IMR-90 (cell line): ENCODE results near the gene SRPK3. TPM values are rescaled to one million over a fixed set of nuclear protein-coding genes. Genes with fewer than 3 reads are reported as not detected.

Source experiments
- ATAC-seq: fragments of 200-7000 bp; cut with Tn5 transposase; 2 replicates; pipeline ENCODE4 v1.9.1; 2020; ENCODE audit warnings: low read depth, mild to moderate bottlenecking, moderate library complexity
- BruUV-seq: library from RNA; stranded (reverse); fragments of 400-500 nt; replicated peaks from 2 replicates; lab custom pipeline; 2021; lab: Mats Ljungman, UMichigan
- CTCF ChIA-PET: fragments of 300-600 bp; formaldehyde crosslinking; extraction: SDS; loops from one replicate; lab custom pipeline; 2021; ENCODE audit warnings: antibody characterized with exemption; lab: Yijun Ruan, JAX
- POLR2A ChIA-PET: fragments of 300-600 bp; sonication (Branson Sonifier 250); formaldehyde crosslinking; loops from one replicate; lab custom pipeline; 2022; ENCODE audit warnings: antibody characterized with exemption; ENCODE audit not compliant: unreplicated experiment; lab: Charles Lee
- DNase-seq: peaks from one replicate; pipeline ENCODE4 v3.0.0; 2013
- H2AFZ ChIP-seq: replicated peaks from 2 replicates; pipeline ENCODE3; 2013; ENCODE audit warnings: low read length, mild to moderate bottlenecking; ENCODE audit not compliant: poor library complexity
- H2AK5ac ChIP-seq: 2 replicates; pipeline ENCODE4 v1.6.1; 2013; ENCODE audit warnings: low read depth, low read length, inconsistent platforms
- H2AK9ac ChIP-seq: replicated peaks from 2 replicates; pipeline ENCODE3; 2013; ENCODE audit warnings: mild to moderate bottlenecking, low read depth, low read length, moderate library complexity; ENCODE audit not compliant: poor library complexity
- H2BK120ac ChIP-seq: 2 replicates; pipeline ENCODE4 v1.6.1; 2013; ENCODE audit warnings: low read depth, low read length, inconsistent platforms
- H2BK15ac ChIP-seq: 3 replicates; pipeline ENCODE4 v1.6.1; 2013; ENCODE audit warnings: low read depth, low read length, inconsistent platforms
- H2BK20ac ChIP-seq: 2 replicates; pipeline ENCODE4 v1.6.1; 2013; ENCODE audit warnings: low read depth, mild to moderate bottlenecking, inconsistent platforms, low read length, moderate library complexity
- H2BK5ac ChIP-seq: 2 replicates; pipeline ENCODE4 v1.6.1; 2013; ENCODE audit warnings: mild to moderate bottlenecking, low read depth, low read length, inconsistent platforms; ENCODE audit not compliant: poor library complexity, severe bottlenecking
- H3K14ac ChIP-seq: replicated peaks from 2 replicates; pipeline ENCODE4 v1.6.1; 2013; ENCODE audit warnings: low read depth, low read length, inconsistent platforms
- H3K18ac ChIP-seq: 2 replicates; pipeline ENCODE4 v1.6.1; 2013; ENCODE audit warnings: low read depth, low read length, control low read depth
- H3K23ac ChIP-seq: 2 replicates; pipeline ENCODE4 v1.6.1; 2013; ENCODE audit warnings: low read depth, low read length, inconsistent platforms
- H3K27ac ChIP-seq: 2 replicates; pipeline ENCODE4 v1.5.1; 2013; ENCODE audit warnings: mild to moderate bottlenecking, control low read depth, low read length; ENCODE audit not compliant: insufficient read depth
- H3K27me3 ChIP-seq: 2 replicates; pipeline ENCODE4 v1.6.1; 2013; ENCODE audit warnings: low read length; ENCODE audit not compliant: control insufficient read depth, insufficient read depth
- H3K36me3 ChIP-seq: 2 replicates; pipeline ENCODE4 v1.6.1; 2013; ENCODE audit warnings: low read length, mixed read lengths; ENCODE audit not compliant: control insufficient read depth, insufficient read depth
- H3K4ac ChIP-seq: 2 replicates; pipeline ENCODE4 v1.6.1; 2013; ENCODE audit warnings: low read depth, low read length, inconsistent platforms
- H3K4me1 ChIP-seq: 2 replicates; pipeline ENCODE4 v1.6.1; 2013; ENCODE audit warnings: low read length, mixed read lengths; ENCODE audit not compliant: control insufficient read depth, insufficient read depth
- H3K4me2 ChIP-seq: 2 replicates; pipeline ENCODE4 v1.6.1; 2013; ENCODE audit warnings: low read depth, mild to moderate bottlenecking, control low read depth, low read length, moderate library complexity
- H3K4me3 ChIP-seq: 2 replicates; pipeline ENCODE4 v1.5.1; 2013; ENCODE audit warnings: low read depth, mild to moderate bottlenecking, control low read depth, low read length, moderate library complexity; ENCODE audit not compliant: insufficient read depth
- H3K56ac ChIP-seq: 2 replicates; pipeline ENCODE4 v1.6.1; 2013; ENCODE audit warnings: low read length, inconsistent platforms; ENCODE audit not compliant: insufficient read depth; ENCODE audit errors: extremely low read depth
- H3K79me1 ChIP-seq, 2 experiments: 2 replicates each; pipeline ENCODE4 v1.6.1; 2013; ENCODE audit warnings: low read length in 2 of 2, inconsistent platforms in 1 of 2, low read depth in 1 of 2
- H3K9ac ChIP-seq: 2 replicates; pipeline ENCODE4 v1.6.1; 2013; ENCODE audit warnings: low read depth, low read length, control low read depth
- H3K9me1 ChIP-seq: 2 replicates; pipeline ENCODE4 v1.6.1; 2013; ENCODE audit warnings: low read length, inconsistent platforms; ENCODE audit not compliant: insufficient read depth
- H3K9me3 ChIP-seq: 2 replicates; pipeline ENCODE4 v1.6.1; 2013; ENCODE audit warnings: low read length; ENCODE audit not compliant: control insufficient read depth, insufficient read depth
- H4K20me1 ChIP-seq: 2 replicates; pipeline ENCODE4 v1.6.1; 2013; ENCODE audit warnings: low read length, inconsistent platforms; ENCODE audit not compliant: insufficient read depth
- H4K5ac ChIP-seq: 2 replicates; pipeline ENCODE4 v1.6.1; 2013; ENCODE audit warnings: mild to moderate bottlenecking, low read depth, low read length, control low read depth
- H4K8ac ChIP-seq, 2 experiments: 2 replicates each; pipeline ENCODE4 v1.6.1; 2013; ENCODE audit warnings: low read depth in 2 of 2, low read length in 2 of 2, control low read depth in 1 of 2, inconsistent platforms in 1 of 2
- H4K91ac ChIP-seq: 2 replicates; pipeline ENCODE4 v1.6.1; 2013; ENCODE audit warnings: low read depth, low read length, inconsistent platforms; ENCODE audit not compliant: insufficient read depth
- FOS ChIP-seq: fragments of 150-350 bp; IDR thresholded peaks from 2 replicates; pipeline ENCODE4 v1.6.1; 2016; ENCODE audit warnings: low read depth, low read length
- MAZ ChIP-seq: IDR thresholded peaks from 2 replicates; pipeline ENCODE4 v1.6.1; 2012; ENCODE audit warnings: low read depth, mild to moderate bottlenecking, low read length, improper control_type of control experiment, moderate library complexity, borderline replicate concordance
- USF2 ChIP-seq: fragments of 150-350 bp; IDR thresholded peaks from 2 replicates; pipeline ENCODE4 v1.6.1; 2017; ENCODE audit warnings: mild to moderate bottlenecking, antibody characterized with exemption, low read length, low read depth
- WGBS, 2 experiments: methylation state at CpG; one replicate each; pipeline versions ENCODE4 v1.1.5 to v1.1.7; 2013; ENCODE audit warnings: missing lambda C conversion rate in 2 of 2; ENCODE audit not compliant: insufficient read length in 1 of 2; ENCODE audit errors: extremely low coverage in 2 of 2; 5-methylcytosine and 5-hydroxymethylcytosine counted together
- dilution Hi-C: fragments of 300-500 bp; cut with HindIII; formaldehyde crosslinking; loops from one replicate; pipeline ENCODE4 v1.14.3; 2018; ENCODE audit warnings: low sequenced_read_pairs; ENCODE audit not compliant: unreplicated experiment
- in situ Hi-C: fragments of 300-500 bp; cut with MboI; formaldehyde crosslinking; loops from 3 replicates; pipeline ENCODE4 v1.14.3; 2019; ENCODE audit warnings: low sequenced_read_pairs, inconsistent platforms, mixed read lengths
- intact Hi-C: fragments of 100-400 bp; cut with micrococcal nuclease; formaldehyde crosslinking; loops from 2 replicates; pipeline ENCODE4 v1.10.0; 2022
- polyA plus RNA-seq, 3 experiments: library from polyadenylated mRNA; depleted of rRNA; stranded (reverse); fragments of >200 nt; gene quantifications; 2 replicates each; pipeline ENCODE4 v1.2.3, GENCODE V29; 2012; ENCODE audit warnings: low replicate concordance in 1 of 3
- total RNA-seq: library from RNA; depleted of rRNA; stranded (reverse); fragments of >200 nt; gene quantifications from 2 replicates; pipeline ENCODE4 v1.2.3, GENCODE V29; 2012

The SRPK3 gene
- total and polyA plus RNA-seq, 2 of the 4 experiments (the other 2 are of a cell fraction), result 0.36 to 0.70 TPM

GRCh38 chrX:153776120-153776599 is 4.7 kb upstream of the SRPK3 start:
- Histone ChIP-seq H3K27ac (no peak overlapping the region), H3K4me2 (no peak overlapping the region), H4K91ac (no peak overlapping the region), H3K56ac (no peak overlapping the region), H2BK120ac (no peak overlapping the region), H4K8ac (no peak overlapping the region), H4K5ac (no peak overlapping the region), H3K27me3 (no peaks in the 10 kb centered on the region), H3K4ac (no peak overlapping the region), H2AK9ac (no peak overlapping the region), H2BK15ac (no peak overlapping the region), H3K18ac (no peak overlapping the region), H2AFZ (no peak overlapping the region), H3K9me3 (no peaks in the 10 kb centered on the region; the same call in 1 of the 2 replicates), H3K4me1 (no peaks in the 10 kb centered on the region), H2BK20ac (no peak overlapping the region), H3K36me3 (peaks cover 4% of the 10 kb centered on the region; the same call in 1 of the 2 replicates), H3K79me1 (no peaks in the 10 kb centered on the region), H3K9me1 (no peaks in the 10 kb centered on the region), H3K14ac (no peak overlapping the region), H2BK5ac (no peak overlapping the region), H3K23ac (no peak overlapping the region), H3K4me3 (no peak overlapping the region), H4K20me1 (no peaks in the 10 kb centered on the region), H2AK5ac (no peak overlapping the region), H3K9ac (no peak overlapping the region)
- DNase-seq, result no peak
- ChIA-PET POLR2A (no interaction called here), CTCF (no interaction called here)
- no TSS peak for BruUV-seq
- no CpG with 5 or more reads among the region's 20 CpGs for WGBS, 2 experiments
- no peak for ATAC-seq
- no peak for TF ChIP-seq MAZ
- TF ChIP-seq FOS, result no peak
- TF ChIP-seq USF2, result no peak
- intact Hi-C loops, result no loop called here
- in situ Hi-C loops, result no loop called here
- dilution Hi-C loops, result no loop called here
